ENCODE results near the gene CDK5R1. TPM values are rescaled to one million over a fixed set of nuclear protein-coding genes. Genes with fewer than 3 reads are reported as not detected.

The CDK5R1 gene
- total RNA-seq, 1 experiment from 2014 or later: 2.5 TPM

DNA sequence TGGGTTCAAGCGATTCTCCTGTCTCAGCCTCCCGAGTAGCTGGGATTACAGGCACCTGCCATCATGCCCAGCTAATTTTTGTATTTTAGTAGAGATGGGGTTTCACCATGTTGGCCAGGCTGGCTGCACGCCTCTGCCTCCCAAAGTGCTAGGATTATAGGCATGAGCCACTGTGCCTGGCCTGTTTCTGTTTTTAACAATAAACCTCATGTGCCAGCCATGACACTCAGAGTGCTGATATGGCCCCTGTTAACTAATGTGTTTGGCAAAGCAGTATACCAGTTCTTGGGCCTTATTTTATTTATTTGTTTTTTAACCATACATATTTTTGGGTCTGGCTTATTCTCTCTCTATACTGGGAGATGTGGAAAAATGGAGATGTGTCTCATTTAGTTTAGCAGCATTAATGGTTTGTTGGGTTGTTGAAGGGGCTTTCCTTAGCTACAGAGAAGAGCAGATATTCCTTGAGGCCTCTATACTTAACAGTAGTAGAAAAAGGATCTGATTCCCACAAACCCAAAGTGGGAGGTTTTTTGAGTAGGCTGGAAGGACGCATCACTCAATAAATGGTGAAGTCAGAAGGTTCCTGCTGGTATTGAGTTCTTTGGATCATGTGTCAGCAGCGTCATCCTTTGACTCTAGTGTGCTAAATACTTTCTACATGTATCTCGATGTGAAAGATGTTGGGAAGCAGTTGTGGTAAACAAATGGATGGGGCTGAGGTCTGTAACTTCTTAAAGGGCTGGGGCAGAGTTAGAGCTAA is 16.2 kb upstream of the CDK5R1 start:
- DNase-seq (ENCODE audit: low spot score): no peak

DNA sequence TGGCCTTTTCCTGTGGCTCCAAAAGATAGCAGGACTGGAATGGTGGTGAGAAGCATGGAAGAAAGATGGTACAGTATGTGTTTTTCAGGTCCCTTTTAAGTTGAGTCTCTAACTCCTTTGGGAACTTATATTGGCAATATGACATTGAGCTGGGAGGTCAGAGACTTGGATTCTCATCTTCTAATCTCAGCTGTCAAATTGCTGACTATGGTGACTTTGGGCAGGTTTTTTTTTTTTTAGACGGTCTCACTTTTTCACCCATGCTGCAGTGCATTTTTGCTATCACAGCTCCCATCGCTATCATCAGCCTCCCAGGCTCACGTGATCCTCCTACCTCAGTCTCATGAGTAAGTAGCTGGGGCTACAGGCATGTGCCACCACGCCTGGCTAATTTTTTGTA is 15.1 kb upstream of the CDK5R1 start:
- no peak for DNase-seq (ENCODE audit: low spot score)

DNA sequence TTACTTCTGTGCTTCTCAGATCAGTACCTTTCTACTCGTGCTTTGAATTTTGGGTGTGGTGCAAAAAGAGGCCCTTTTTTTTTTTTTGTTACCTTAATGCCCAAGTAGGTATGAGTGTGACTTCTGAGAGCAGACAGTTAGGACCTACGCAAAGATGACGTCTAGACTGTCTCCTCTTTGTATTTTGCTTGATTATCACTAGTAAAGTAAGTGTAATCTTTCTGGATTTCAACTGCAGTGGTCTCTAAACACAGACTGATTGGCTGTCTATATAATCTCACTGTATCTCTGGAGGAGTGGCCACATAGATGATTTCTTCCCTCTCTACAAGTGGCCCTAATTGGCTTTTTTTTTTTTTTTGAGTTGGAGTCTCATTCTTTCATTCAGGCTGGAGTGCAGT is 11.5 kb upstream of the CDK5R1 start:
- no peak for DNase-seq (ENCODE audit: low spot score)

DNA sequence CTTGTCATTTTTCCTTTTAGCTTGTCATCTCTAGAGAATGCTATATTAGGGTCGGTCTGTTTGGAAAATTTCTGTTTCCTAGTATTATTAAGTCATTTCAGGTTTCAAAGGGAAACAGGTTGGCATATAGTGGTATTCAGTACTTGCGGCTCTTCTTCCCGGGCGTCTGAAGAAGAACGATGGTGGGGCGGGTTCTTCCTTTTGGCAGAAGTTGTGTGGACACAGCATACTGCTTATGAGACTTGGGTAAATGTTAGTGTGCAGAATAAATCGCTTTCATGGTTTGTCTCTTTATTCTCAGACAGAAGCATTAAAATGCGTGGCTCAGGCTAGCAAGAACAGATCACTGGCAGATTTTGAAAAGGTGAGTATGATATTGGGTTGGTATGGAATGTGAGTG is 9.6 kb upstream of the CDK5R1 start:
- no peak for DNase-seq (ENCODE audit: low spot score)

DNA sequence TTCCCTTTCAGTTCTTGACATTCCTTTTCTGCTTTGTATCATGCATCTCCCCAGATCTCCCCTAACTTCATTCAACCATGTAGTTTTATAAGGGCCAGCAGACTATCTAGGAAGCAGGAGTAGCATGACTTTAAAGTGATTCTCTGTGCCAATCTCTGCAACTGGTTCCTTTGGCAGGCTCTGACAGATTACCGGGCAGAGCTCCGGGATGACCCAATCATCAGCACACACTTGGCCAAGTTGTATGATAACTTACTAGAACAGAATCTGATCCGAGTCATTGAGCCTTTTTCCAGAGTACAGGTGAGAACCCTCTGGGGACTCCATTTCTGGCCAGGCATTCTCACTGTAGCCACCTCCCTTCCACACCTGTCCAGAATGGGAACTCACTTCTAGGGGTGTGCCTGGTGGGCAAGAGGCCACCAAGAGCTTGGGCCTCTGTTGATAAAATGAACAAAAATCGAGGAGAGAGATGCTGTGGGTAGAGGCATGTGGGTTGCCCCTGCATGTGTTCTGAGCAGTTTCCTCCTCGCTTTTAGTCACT is 7.6 kb upstream of the CDK5R1 start:
- no peak for DNase-seq (ENCODE audit: low spot score)

DNA sequence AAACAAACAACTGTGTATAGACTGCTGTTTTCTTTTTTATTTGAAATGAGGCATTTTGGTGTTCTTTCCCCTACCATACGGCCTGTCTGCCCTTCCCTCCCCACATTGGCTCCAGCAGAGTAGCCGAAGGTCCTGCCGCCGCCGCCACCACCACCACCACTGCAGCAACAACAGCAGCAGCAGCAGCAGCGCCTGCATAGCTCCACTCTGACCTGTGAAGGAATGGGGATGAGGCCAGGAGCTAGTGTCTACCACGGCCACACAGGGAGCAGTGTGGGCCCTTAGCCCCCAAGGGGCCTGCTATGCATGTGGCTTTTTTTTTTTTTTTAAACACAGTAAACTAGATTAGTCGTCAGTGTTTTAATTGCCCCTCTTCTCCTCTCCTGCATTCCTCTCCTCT is 5.6 kb upstream of the CDK5R1 start:
- no peak for DNase-seq (ENCODE audit: low spot score)

DNA sequence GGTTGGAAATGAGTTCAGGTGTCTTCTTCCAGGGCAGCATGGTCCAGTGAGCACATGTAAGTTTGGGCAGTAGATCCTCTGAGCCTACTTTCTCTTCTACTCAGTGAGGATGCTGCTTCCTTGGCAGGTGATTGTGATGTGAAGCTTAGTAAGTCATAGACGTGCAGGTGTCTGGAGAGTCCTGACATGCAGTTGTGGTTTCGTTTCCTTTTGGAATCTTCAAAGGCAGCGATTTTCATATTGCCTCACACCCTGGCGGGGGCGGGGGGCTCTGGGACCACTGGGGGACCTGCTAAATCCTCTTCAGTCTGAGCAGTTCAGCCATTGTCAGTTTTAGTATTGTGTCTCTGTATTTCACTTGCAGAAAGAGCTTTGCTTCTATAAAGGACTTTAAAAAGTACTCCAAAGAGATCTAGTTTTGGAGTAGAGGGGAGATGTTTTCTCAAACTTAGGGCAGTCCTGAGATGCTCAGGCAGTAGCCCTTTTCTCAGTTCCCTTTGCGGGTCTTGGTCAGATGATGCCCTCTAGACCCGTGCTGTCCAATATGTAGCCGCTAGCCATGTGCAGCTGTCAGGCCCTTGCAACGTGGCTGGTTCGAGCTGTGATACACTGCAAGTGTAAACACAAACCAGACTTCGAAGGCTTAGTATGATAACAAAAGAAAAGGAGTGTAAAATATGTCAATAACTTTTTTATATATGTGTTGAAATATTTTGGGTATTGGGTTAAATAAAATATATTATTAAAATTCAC is 4.0 kb upstream of the CDK5R1 start:
- DNase-seq (ENCODE audit: low spot score): no peak

DNA sequence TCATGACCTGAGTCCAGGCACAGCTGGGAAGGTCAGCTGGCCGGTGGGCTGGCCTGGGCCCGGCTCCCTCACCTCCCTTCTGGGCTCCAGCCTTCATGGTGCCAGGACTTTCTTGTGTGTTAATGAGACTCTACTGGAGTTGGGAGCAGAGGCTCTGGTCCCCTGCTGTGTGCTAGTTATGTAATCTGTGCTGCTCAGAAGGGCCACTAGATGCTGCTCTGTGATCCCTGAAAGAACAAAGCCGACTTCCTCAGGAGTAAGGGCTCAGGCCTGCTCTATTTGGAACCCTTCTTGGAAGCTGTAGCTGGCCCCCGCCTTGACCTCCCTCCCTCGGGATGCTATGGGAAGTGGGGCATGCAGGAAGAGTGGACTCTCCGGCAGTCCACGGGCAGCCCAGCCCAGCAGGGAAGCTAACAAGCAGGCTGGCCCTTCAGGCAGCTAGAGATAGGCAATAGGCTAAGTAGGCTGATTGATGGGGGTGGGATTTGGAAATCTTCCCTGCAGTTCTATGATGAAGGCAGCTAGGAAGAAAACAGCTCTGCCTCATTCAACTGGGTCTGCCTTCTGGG is 3.3 kb upstream of the CDK5R1 start:
- DNase-seq (ENCODE audit: low spot score): peak; percentile 68

DNA sequence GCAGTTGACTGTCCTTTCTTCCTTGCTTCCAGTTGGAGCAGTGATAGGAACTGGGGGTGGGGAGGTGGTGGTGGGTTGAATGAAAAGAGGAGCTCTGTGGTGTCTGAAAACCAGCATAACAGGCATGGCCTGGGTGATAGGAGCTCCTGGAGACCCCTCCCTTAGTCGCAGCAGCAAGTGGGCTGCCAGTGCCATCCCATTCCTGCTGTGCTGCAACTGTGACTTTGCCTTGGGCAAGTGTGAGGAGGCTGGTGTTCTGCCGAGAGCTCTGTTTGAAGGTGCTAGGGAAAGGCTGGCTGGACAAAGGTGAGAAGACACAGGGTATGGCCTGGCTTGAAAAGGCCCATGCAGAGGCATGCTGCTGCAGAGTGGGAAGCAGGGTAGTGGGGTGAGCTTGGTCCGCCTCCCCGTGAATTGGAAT is 2.7 kb upstream of the CDK5R1 start:
- no peak for DNase-seq (ENCODE audit: low spot score)

DNA sequence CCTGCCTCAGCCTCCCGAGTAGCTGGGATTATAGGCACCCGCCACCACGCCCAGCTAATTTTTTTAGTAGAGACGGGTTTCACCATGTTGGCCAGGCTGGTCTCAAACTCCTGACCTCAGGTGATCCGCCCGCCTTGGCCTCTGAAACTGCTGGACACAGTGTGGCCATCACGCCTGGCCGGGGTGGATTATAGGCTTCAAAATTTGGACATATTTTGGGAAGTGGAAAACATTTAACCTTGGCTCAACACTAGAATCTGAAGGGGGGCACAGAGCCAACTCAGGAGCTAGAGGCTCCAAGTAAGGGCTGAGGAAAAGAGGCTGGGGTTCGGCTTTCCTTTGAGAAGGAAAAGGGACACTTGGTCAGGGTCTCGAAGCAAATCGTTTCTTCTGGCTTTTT is 2.2 kb upstream of the CDK5R1 start:
- DNase-seq (ENCODE audit: low spot score): no peak

DNA sequence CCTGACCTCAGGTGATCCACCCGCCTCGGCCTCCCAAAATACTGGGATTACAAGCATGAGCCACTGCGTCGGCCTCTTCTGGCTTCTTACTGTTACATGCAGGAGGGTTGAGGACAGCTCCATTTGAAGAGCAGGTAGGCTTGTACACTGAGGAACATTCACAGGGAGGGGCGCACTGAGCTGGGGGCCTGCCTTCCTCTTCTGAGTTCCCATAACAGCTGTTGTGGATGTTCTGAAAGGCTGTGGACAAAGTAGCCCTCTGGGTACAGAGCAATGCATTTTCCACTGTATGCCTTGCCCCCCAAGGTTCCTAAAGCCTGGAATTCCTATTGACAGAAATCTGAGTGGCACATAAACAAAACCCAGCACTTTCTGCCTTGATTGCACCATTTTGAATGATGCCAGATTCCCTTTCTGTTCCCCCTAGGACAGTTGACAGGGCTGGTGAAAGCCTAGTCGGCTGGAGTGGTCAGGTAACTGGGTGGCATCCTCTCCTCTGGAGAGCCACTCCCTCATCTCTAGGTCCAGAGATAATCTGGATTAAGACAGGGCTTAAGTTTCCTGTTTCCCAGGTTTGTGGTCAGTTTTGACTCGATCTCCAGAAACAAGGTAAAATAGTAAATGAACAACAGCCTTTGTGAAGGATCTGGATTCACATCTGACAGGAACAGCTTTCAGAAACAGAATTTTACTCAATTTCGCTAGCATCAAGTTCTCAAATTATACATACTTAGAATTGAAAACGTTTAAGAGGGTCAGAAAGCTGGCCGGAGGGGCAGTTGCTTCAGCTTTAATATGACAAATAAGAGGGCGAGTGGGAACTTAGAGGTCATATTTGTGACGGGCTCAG is 1.3 kb upstream of the CDK5R1 start:
- no peak for DNase-seq (ENCODE audit: low spot score)

DNA sequence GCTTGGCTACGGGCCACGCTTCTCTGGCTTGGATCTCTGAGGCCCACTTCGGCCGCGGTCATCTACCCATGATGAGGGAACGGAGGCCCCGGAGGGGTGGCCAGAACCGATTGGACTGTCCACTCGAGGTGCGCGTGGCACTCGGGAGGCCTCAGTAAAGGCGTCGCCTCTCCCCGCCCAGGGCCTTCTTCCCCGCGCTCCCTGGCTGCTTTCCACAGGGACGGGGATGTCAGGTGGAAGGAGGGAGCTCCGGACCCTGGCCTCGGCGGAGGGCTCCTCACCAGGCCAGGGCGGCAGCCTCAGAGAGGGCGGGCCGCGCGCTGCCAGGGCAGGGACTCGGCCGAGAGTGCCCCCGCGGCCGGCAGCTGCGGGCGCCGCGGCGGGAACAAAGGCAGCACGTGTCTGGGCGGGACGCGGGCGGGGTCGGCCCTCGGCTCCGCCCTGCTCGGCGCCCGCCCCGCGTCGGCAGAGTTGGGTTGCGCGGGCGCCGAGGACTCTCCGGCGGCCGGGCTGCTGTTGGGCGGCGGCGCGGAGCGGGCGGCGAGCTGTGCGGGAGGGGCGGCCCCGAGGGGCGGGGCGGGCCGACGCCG is 587 bp upstream of the CDK5R1 start:
- peak; percentile 50 for DNase-seq (ENCODE audit: low spot score)

DNA sequence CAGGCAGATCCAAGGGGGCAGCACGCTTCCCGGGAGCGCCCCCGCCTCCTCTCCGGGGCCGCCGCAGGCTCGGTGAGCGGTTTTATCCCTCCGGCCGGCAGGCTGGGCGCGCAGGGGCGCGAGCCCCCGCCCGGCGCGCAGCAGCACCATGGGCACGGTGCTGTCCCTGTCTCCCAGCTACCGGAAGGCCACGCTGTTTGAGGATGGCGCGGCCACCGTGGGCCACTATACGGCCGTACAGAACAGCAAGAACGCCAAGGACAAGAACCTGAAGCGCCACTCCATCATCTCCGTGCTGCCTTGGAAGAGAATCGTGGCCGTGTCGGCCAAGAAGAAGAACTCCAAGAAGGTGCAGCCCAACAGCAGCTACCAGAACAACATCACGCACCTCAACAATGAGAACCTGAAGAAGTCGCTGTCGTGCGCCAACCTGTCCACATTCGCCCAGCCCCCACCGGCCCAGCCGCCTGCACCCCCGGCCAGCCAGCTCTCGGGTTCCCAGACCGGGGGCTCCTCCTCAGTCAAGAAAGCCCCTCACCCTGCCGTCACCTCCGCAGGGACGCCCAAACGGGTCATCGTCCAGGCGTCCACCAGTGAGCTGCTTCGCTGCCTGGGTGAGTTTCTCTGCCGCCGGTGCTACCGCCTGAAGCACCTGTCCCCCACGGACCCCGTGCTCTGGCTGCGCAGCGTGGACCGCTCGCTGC is 832 bp downstream of the CDK5R1 start:
- DNase-seq (ENCODE audit: low spot score): no peak

DNA sequence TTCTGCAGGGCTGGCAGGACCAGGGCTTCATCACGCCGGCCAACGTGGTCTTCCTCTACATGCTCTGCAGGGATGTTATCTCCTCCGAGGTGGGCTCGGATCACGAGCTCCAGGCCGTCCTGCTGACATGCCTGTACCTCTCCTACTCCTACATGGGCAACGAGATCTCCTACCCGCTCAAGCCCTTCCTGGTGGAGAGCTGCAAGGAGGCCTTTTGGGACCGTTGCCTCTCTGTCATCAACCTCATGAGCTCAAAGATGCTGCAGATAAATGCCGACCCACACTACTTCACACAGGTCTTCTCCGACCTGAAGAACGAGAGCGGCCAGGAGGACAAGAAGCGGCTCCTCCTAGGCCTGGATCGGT is 1.4 kb downstream of the CDK5R1 start:
- no peak for DNase-seq (ENCODE audit: low spot score)

DNA sequence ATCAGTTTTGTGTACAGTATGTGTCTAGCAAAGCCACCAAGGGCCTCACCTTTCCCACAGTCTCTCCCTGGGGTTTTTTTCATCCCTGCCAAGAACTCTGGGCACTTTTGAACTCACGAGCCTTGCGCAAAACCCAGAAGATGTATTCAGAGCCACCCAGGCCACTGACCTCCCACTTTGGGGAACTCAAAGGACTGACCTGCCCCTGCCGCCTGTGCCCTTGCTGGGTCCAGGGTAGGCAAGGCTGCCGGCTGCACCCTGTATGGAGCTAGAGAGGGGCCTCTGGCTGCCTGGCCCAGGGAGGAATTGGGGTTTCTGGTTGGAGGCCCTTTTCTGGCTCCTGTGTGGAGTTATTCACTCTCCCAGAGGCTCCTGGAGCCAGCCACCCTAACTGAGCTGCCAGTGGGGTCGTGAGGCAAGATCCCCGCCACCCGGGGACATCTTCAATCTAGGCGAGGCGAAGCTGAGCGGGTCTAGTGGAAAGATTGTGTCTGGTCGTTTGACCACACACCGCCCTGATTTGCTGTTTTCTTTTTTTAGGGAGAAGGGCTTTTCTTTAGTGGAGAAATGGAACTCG is 1.9 kb downstream of the CDK5R1 start:
- DNase-seq (ENCODE audit: low spot score): no peak

DNA sequence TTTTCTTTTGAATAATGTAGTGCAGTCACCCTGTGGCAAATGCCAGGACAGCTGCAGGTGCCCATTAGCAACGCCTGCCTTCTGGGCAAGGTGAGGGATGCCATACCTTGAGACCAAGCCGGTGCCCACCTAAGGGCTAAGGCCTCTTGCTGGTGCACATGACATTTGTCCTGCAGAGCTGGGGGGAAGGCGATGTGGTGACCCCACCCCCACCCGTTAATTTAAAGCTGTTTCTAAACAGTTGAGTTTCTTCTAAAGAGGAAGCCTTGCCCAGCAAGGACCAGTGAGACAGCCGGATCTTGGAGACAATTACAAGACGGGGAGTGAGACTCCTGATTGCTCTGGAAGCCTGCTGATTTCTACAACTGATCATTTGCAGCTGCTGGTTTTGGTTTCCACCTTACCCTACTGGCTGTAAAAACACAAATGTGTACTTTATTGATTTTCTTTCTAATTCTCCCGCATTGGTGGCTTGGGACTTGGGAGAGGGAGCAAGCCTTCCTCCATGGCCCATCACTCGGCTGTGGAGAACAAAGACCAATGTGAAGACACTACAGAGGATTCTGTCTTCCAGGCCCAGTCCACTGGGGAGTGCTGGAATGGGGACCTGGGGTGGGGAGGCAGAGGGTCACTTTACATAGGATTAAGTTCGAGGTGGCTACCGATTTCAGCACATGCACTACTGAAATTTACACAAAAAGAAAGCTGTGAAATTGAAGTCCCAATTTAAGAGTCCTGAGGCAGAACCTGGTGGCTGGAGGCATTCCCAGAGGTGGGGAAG is 2.7 kb downstream of the CDK5R1 start:
- no peak for DNase-seq (ENCODE audit: low spot score)

DNA sequence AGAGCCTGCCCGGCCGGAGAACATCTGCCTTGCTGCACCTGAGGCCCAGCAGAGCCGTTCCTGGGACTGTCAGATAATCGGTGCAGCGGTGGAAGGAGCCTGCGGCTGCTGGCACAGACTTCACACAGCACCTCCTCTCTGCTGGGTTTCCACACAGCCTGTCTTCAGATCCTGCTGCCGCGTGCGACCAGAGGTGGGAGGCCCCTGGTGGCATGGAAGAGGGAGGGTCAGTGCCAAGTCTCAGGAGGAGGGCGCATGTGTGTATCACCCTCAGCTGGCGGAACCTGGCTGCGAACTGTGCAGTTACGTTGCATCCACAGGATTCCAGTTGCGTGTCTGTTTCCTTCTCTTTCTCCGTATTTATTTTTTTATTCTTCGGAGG is 3.3 kb downstream of the CDK5R1 start:
- DNase-seq (ENCODE audit: low spot score): no peak

DNA sequence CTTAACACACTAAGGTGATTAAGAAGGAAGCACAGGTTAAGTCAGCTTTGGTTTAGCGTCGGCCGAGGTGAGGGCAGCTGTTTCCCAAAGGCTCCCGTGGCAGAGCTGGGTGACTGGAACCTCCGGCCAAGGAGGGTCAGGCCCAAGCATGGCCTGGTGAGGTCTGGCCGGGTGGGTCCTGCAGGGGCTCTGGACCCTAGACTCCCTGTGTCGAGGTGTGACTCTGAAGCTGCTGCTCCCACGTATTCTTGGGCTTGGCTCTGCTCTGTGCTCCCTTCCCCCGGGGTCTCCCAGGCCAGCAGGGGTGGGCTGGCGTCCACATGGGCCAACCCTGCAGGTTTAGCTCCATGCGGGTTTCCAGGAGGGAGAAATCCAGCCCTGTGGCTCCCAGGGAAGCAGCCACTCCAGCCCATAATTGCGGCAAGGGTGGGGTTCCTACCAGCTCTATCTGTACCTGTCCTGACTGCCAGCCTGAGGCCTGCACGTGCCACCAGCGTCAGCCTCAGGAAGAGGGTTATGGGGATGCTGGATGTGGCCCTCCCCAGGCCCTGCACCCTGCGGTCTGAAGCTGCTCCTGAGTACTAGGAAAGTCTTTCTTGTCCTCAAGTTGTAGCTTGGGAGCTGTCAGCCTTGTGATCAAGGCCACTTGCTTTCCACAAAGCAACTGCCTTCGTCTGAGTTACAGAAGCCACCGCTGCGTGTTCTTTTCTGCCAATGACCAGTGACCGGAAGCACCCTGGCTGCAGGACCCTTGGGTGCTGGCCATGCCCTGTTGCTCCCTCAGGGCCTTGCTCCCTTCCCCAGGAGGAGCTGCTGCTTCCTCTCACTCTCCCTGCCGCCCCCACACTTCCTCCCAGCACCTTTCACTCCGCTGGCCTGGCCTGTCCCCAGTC is 4.8 kb downstream of the CDK5R1 start:
- DNase-seq (ENCODE audit: low spot score): no peak

DNA sequence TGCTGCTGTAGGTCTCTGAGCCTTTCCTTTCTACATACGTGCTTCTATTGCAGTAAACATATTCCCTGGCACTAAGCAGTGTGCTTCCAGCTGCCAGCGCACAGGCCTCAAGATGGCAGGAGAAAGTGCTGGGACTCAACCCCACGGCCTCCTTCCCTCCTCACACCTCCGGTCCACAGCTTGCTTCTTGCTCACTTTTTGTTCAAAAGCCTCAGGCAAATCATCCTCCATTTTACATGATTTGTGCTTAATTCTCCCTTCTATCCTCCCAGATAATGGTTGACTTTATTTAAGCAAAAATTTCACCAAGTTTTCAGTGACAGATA is 5.4 kb downstream of the CDK5R1 start:
- DNase-seq (ENCODE audit: low spot score): no peak

All from H4 (cell line).